SJSA1 (cell line): Measurements from ENCODE around the gene AP3S2. TPM values are rescaled to one million over a fixed set of nuclear protein-coding genes. Genes with fewer than 3 reads are reported as not detected.
"Not testable (repeated sequence)": the region's sequence is repeated elsewhere in the genome, so short reads cannot be mapped to it uniquely, and the experiment has no call there.

Experiments
- DNase-seq, 2 experiments: peaks; one replicate each; pipeline ENCODE4 v3.0.0-alpha.2; 2015 to 2020; ENCODE audit warnings: low spot score in 2 of 2, low read depth in 1 of 2
- H3K27ac ChIP-seq: fragments of 250-450 bp; sonication (Bioruptor Pico); 2 replicates; pipeline ENCODE4 v1.5.1; 2020; ENCODE audit warnings: mild to moderate bottlenecking, moderate library complexity
- H3K27me3 ChIP-seq: fragments of 250-450 bp; sonication (Bioruptor Pico); replicated peaks from 2 replicates; pipeline ENCODE4 v1.5.1; 2020; ENCODE audit warnings: mild to moderate bottlenecking, moderate library complexity
- H3K36me3 ChIP-seq: fragments of 250-450 bp; sonication (Bioruptor Pico); 2 replicates; pipeline ENCODE4 v1.5.1; 2020; ENCODE audit warnings: mild to moderate bottlenecking
- H3K4me1 ChIP-seq: fragments of 250-450 bp; sonication (Bioruptor Pico); replicated peaks from 2 replicates; pipeline ENCODE4 v1.6.1; 2021; ENCODE audit warnings: mild to moderate bottlenecking
- H3K4me3 ChIP-seq: fragments of 250-450 bp; sonication (Bioruptor Pico); 2 replicates; pipeline ENCODE4 v1.5.1; 2020; ENCODE audit warnings: mild to moderate bottlenecking
- H3K9me3 ChIP-seq: fragments of 250-450 bp; sonication (Bioruptor Pico); replicated peaks from 2 replicates; pipeline ENCODE4 v1.5.1; 2020; ENCODE audit warnings: mild to moderate bottlenecking
- total RNA-seq: library from RNA; depleted of rRNA; stranded (reverse); fragments of >200 nt; shearing (Covaris generic); gene quantifications from 2 replicates; pipeline ENCODE4 v1.2.3, GENCODE V29; 2014; rRNA removed

The AP3S2 gene
- total RNA-seq: 59.2 and 65.7 TPM in 2 replicates

DNA sequence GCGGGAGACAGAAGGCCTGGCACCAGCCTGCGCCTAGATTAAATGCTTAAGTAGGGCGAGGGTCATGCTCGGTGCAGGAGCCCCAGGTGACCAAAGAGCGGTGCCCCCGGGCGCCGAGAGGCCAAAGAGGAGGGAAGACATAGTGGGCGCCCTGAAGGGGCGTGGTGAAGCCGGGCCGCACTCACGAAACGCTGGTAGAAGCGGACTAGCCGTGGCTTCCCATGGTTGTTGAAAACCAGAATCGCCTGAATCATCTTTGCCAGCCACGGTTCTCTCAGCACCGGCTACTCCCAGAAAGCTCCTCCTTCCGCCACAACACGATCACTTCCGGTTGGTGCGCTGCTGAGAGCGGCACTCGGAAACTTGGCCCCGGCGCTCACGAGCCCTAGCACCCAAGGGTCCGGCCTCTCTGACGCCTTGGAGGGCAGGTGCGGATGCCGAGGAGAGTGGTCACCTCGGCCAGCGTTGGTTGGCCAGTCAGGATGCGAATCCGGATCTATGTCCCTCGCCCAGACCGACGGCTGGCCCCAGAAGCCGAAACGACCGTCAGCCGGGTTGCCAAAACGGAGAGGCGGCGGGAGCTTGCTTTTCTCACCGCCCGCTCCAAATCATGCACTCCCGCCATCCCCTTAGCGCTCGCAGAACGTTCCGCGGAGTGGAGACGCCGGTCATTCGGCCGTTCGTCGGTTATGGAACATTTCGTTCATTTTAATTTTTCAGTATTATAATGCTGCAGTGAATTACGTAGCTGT is at the start of gene AP3S2:
TSS of gene AP3S2 (minus strand) at position 299 of the 752 bp plus-strand sequence. CDS start at position 254, 45 bp downstream.
- no peaks in the 10 kb centered on the region for H3K9me3 ChIP-seq
- H3K27me3 ChIP-seq: no peaks in the 10 kb centered on the region
- DNase-seq: peak; percentile 93 to 96

DNA sequence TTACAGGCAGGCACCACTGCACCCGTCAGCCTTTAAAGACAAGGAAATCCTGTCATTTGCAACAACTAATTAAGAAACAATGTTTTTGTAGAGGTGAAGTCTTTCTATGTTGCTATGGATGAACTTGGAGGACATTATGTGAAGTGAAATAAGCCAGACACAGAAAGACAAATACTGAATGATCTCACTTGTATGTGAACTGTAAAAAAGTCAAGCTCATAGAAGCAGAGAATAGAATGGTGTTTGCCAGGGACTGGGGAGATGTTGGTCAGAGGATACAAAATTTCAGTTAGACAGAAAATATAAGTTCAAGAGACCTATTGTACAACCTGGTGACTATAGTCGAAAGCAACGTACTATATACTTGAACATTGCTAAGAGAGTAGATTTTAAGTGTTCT is 46.1 kb upstream of the AP3S2 start:
- Histone ChIP-seq H3K4me3 (no peak overlapping the region), H3K4me1 (no peaks in the 10 kb centered on the region), H3K27ac (no peak overlapping the region), H3K36me3 (no peaks in the 10 kb centered on the region), H3K9me3 (no peaks in the 10 kb centered on the region), H3K27me3 (no peaks in the 10 kb centered on the region)
- DNase-seq: no peak

More for the DNA sequence above, at the start of gene AP3S2:
- peaks cover 5% of the 10 kb centered on the region for H3K36me3 ChIP-seq
- no peaks in the 10 kb centered on the region for H3K4me1 ChIP-seq
- peak within 1 kb of the TSS; percentile 69 for H3K4me3 ChIP-seq
- peak within 1 kb of the TSS; percentile 59 for H3K27ac ChIP-seq

DNA sequence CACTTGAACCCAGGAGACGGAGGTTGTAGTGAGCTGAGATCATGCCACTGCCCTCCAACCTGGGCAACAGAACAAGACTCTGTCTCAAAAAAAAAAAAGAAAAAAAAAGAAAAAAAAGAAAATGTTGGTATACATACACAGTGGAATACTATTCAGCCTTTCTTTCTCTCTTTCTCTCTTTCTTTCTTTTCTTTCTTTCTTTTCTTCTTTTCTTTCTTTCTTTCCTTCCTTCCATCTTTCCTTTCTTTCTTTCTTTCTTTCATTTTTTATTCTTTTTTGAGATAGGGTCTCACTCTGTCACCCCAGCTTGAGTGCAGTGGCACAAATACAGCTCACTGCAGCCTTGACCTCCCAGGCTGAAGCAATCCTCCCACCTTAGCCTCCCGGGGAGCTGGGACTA is 45.6 kb upstream of the AP3S2 start:
- H3K36me3 ChIP-seq, DNase-seq: not testable (repeated sequence)

DNA sequence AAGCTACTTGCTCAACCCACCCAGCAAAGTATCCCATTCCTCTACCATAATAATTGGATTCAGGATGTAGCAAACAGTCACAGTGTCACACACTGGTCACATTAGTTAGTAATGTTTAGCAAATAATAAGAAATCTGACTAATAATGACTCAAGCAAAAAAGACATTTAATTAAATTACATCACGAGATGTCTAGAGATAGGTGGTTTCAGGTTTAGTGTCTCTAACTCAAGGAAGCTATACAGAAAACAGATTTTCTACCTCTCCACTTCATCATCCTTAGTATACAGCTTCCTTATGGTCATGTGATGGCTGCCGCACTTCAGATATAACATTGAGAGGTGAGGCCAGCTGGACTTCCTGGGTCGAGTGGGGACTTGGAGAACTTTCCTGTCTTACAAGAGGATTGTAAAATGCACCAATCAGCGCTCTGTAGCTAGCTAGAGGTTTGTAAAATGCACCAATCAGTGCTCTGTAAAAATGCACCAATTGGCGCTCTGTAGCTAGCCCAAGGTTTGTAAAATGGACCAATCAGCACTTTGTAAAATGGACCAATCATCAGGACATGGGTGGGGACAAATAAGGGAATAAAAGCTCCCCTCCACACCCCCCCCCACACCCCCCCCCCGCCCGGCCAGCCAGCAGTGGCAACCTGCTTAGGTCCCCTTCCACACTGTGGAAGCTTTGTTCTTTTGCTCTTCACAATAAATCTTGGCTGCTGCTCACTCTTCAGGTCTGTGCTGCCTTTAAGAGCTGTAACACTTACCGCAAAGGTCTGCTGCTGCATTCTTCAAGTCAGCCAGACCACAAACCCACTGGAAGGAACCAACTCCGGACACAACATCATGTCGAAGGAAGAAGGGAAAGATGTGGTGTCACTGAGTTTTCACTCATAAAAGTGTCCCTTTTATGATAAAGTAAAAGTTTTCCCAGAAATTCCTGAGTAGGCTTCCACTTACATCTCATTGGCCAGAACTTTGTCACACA is 43.9 kb upstream of the AP3S2 start:
- Histone ChIP-seq H3K4me1 (no peaks in the 10 kb centered on the region), H3K27ac (no peak overlapping the region), H3K4me3 (no peak overlapping the region), H3K27me3 (no peaks in the 10 kb centered on the region), H3K9me3 (no peaks in the 10 kb centered on the region), H3K36me3 (no peaks in the 10 kb centered on the region)
- DNase-seq: no peak

More for the DNA sequence above, 45.6 kb upstream of the AP3S2 start:
- H3K27ac ChIP-seq, H3K4me3 ChIP-seq, H3K27me3 ChIP-seq, H3K4me1 ChIP-seq, H3K9me3 ChIP-seq: not testable (repeated sequence)

DNA sequence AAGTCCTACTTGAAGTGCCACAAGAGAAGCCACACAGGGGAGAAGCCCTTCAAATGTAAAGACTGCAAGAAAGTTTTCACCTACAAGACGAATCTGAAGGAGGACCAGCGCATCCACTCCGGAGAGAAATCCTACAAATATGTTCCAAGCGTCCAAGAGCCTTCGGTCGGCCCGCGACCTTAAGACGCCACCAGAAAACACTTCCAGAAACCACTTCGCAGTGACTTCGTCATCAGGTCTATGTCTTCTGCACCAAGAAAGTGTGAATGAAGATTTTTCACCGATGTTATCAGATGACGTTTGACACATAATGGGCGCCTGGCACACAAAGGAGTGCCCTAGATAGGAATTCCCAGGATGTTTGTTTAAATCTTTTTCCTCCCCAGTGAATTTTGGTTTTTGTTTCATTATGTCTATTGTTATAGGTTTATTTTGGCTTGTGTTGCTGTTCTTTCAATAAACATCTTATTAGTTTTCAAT is 43.0 kb upstream of the AP3S2 start:
- Histone ChIP-seq H3K36me3 (no peaks in the 10 kb centered on the region), H3K9me3 (no peaks in the 10 kb centered on the region), H3K4me1 (no peaks in the 10 kb centered on the region), H3K27me3 (no peaks in the 10 kb centered on the region), H3K27ac (no peak overlapping the region), H3K4me3 (no peak overlapping the region)
- no peak for DNase-seq

DNA sequence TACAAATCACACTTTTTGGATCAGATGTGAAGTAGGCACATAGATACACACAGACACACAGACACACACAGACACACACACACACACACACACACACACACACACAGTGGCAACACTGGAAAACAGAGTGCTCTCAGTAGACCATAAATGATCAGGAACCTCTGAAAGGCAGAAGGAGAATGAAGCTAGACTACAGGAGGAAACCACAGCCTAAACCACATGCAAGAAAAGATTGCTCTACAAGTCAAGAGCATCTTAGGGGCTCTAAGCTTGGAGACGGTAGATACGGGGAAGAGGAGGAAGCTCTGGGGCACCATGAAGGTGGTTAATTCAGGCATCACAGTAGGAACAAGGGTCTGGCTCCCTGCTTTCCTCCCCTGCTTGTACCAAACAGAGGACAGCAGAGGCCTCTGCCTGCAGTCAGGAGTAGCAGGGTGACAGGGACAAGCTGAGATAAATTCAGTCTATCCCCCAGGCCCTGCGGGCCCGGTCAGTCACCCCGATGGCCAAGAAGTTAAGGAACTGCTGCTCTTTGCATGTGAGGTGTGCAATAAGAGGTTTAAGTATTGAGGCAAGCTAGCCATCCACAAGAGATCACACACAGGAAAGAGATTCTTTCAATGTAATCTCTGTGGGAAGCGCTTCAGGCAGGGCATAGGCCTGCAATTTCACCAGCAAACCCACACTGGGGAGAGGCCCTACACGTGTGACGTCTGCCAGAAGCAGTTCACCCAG is 42.4 kb upstream of the AP3S2 start:
- no peaks in the 10 kb centered on the region for H3K4me1 ChIP-seq
- no peak overlapping the region for H3K4me3 ChIP-seq
- no peaks in the 10 kb centered on the region for H3K36me3 ChIP-seq
- H3K9me3 ChIP-seq: no peaks in the 10 kb centered on the region
- no peak overlapping the region for H3K27ac ChIP-seq
- no peak for DNase-seq
- H3K27me3 ChIP-seq: no peaks in the 10 kb centered on the region

DNA sequence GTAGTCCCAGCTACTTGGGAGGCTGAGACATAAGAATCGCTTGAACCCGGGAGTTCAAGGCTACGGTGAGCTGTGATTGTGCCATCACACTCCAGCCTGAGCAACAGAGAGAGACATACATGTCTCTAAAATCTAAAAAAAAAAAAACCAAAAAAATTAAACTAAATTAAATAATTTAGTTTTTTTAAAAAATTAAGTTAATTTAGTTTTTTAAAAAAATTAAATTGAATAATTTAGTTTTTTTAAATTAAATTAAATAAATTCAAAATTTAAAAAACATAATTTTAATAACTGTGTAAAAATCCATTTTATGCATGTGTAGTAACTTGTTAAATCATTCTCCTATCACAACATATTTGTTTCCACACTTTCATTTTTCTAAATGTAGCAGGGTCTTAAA is 39.1 kb upstream of the AP3S2 start:
- Histone ChIP-seq H3K27me3 (no peaks in the 10 kb centered on the region), H3K4me3 (no peak overlapping the region), H3K36me3 (no peaks in the 10 kb centered on the region), H3K9me3 (no peaks in the 10 kb centered on the region), H3K27ac (no peak overlapping the region), H3K4me1 (no peaks in the 10 kb centered on the region)
- DNase-seq: no peak

DNA sequence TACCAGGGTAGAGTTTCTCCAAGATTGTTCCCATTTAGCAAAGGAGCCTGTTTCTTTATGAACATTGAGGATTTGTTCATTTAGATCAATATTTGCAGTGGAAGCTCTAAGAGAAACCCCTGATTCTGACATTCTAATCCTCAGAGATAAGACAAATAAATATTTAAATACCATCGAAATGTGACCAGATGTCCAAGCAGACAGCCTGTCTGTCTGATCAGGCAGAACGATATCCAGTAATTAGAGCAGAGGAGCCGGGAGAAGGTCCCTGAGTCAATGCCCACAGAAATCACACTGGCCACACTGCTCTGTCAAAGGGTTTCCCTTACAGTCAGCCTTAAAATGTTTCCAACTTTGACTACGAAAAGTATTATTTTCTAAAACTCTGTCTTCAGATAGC is 34.6 kb upstream of the AP3S2 start:
- H3K9me3 ChIP-seq: no peaks in the 10 kb centered on the region
- no peak for DNase-seq
- 0 out of 2 replicates have a peak, but pooled peaks cover 4% of the 10 kb centered on the region for H3K27me3 ChIP-seq
- no peak overlapping the region for H3K27ac ChIP-seq
- no peaks in the 10 kb centered on the region for H3K36me3 ChIP-seq
- no peak overlapping the region for H3K4me3 ChIP-seq
- no peaks in the 10 kb centered on the region for H3K4me1 ChIP-seq

DNA sequence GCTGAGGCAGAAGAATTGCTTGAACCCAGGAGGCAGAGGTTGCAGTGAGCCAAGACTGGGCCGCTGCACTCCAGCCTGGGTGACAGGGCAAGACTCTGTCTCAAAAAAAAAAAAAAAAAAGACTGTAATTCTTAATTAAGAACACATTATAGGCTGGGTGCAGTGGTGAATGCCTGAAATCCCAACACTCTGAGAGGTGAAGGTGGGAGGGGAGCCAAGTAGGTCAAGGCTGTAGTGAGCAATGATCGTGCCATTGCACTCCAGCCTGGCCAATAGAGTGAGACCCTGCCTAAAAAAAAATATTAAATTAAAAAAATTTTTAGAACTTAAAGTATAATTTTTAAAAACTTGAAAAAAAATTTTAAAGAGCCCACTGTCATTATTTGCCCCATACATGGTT is 32.4 kb upstream of the AP3S2 start:
- Histone ChIP-seq H3K4me1 (no peaks in the 10 kb centered on the region), H3K27me3 (0 out of 2 replicates have a peak, but pooled peaks cover 4% of the 10 kb centered on the region), H3K36me3 (no peaks in the 10 kb centered on the region), H3K27ac (no peak overlapping the region), H3K4me3 (no peak overlapping the region), H3K9me3 (no peaks in the 10 kb centered on the region)
- DNase-seq: no peak

DNA sequence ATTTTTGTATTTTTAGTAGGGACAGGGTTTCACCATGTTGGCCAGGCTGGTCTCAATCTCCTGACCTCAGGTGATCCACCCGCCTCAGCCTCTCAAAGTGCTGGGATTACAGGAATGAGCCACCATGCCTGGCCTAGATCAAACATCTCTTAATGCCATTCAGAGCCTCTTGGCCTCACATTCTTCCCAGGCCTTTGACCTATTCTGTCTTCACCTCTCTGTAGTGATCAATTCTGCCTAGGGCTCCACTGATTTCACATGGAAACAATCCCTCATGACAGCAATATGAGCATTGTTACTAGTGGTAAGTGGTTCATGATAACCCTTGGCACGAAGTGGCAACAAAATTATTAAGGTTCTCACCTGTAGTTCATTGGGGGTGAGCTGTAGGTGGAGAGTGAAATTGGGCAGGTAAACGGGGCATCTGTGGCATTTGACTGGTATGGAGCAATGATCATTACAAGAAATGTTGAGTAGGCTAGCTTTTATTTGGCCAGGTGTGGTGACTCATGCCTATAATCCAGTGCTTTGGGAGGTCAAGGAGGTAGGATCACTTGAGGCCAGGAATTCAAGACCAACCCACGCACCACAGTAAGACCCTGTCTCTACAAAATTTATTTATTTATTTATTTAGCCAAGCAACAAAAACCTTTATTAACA is 23.8 kb upstream of the AP3S2 start:
- no peak overlapping the region for H3K27ac ChIP-seq

DNA sequence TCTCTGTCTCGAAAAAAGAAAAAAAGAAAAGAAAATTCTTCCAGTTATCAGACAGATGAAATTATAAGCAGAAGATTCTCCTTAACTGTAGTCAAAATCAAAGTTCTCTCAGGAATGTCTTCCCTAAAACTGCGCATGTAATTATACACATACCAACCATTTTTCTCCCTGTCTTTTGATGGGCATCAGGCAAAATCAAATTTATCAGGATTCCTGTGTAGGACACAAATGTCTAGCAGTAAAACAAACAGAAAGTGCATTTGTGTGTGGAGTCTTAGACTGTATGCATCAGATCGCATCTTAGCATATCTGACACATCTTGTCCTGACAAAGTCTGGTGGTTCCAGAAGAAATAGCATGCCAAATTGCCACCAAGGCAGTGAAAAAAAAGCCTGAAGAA is 22.9 kb upstream of the AP3S2 start:
- Histone ChIP-seq H3K4me1 (peaks cover 10% of the 10 kb centered on the region), H3K27ac (no peak overlapping the region), H3K4me3 (no peak overlapping the region), H3K27me3 (no peaks in the 10 kb centered on the region), H3K9me3 (no peaks in the 10 kb centered on the region), H3K36me3 (no peaks in the 10 kb centered on the region)
- no peak for DNase-seq

More for the DNA sequence above, 23.8 kb upstream of the AP3S2 start:
- Histone ChIP-seq H3K27me3 (no peaks in the 10 kb centered on the region), H3K36me3 (no peaks in the 10 kb centered on the region), H3K9me3 (no peaks in the 10 kb centered on the region), H3K4me1 (peaks cover 4% of the 10 kb centered on the region; the same call in 1 of the 2 replicates), H3K4me3 (no peak overlapping the region)
- no peak for DNase-seq

DNA sequence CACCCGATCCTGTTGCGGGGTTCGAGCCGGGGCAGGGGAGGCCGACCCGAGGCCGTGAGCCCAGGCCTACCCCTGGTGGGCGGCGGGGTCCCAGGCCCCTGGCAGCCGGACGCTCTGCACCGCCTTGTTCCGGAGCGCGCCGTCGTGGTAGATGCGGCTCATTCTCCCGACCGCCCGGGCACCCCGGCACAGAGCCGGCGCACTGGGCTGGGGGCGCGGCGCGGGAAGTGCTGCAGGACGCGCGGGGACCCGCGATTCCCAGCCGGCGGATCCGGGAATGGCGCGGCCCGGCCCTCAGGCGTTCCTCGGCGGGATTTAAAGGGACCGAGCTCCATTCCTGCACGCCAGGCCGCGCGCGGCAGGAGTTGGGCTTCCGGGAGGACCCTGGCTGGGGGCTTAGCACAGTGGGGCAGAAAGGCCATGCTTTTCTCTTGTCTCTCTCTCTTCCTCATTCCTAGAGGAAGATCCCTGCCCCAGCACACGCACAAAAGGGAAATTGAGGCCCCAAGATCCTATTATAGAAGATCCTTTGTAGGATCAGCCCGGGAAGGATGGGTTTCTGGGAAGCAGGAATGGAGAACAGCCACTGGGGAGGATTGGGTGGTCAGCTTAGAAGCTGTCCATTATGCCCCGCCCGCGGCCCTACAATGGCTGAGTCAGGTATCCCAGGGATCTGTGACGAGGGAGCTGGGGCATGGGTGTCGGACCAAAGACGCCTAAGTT is 19.0 kb upstream of the AP3S2 start, which contains the start of gene ARPIN:
TSS of gene ARPIN (minus strand) at position 279 of the 723 bp plus-strand sequence. CDS start at position 162, 117 bp downstream.
- H3K36me3 ChIP-seq: peaks cover 4% of the 10 kb centered on the region; the same call in 1 of the 2 replicates
- peak; percentile 55 to 59 for DNase-seq
- H3K4me3 ChIP-seq: peak within 1 kb of the TSS; percentile 52
- no peaks in the 10 kb centered on the region for H3K27me3 ChIP-seq
- no peaks in the 10 kb centered on the region for H3K9me3 ChIP-seq
- no peak within 1 kb of the TSS for H3K27ac ChIP-seq
- H3K4me1 ChIP-seq: peaks cover 11% of the 10 kb centered on the region
